M059J (cell line): ENCODE data around the gene MARCHF6. TPM values are rescaled to one million over a fixed set of nuclear protein-coding genes. Genes with fewer than 3 reads are reported as not detected.
"Not testable (repeated sequence)": the region's sequence is repeated elsewhere in the genome, so short reads cannot be mapped to it uniquely, and the experiment has no call there.

Experiments used
- DNase-seq: peaks from one replicate; pipeline ENCODE4 v3.0.0-alpha.2; 2012; ENCODE audit warnings: low read depth
- total RNA-seq: library from RNA; depleted of rRNA; stranded (reverse); fragments of >200 nt; shearing (Covaris generic); gene quantifications from 2 replicates; pipeline ENCODE4 v1.2.3, GENCODE V29; 2014

MARCHF6 gene
- total RNA-seq, 1 experiment from 2014 or later: 59.1 TPM

- no peak for DNase-seq
These were observed 29.7 kb upstream of the MARCHF6 start for GRCh38 chr5:10323588-10324488.

- no peak for DNase-seq
These were observed 28.8 kb upstream of the MARCHF6 start for GRCh38 chr5:10324518-10325370.

GRCh38 chr5:10328323-10328722 is 25.2 kb upstream of the MARCHF6 start:
- DNase-seq: peak; percentile 97

GRCh38 chr5:10329446-10329819 is 24.1 kb upstream of the MARCHF6 start:
- peak; percentile 71 for DNase-seq

DNA sequence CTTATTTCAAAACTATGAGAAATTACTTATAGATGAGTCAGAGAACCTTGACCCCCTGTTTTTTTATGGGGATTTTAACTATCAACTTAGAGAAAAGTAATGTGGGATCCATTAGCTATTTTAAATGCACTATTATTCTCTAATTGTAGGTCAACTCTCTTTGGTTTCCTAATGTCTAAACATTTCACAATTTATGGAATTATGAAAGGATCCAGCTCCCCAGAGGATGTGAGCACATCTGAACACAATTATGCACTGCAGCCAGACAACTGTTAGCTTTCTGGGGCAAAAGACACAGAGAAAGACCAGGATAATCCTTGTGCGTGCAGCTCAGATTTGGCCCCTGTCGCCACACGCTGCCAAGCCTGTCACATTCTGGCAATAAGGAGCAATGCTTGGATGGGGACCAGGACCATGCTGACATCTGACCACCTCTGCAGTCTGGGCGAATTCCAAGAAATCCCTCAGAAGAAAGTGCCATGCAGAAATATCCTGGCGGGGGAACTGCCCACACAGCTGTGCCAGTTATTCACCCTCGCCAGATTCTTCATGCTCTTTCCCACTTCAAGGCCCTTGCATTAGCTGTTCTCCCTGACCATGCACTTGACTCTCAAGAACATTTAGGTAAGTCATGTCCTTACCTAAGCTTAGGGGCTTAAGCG is 23.5 kb upstream of the MARCHF6 start:
- DNase-seq: peak; percentile 91

DNA sequence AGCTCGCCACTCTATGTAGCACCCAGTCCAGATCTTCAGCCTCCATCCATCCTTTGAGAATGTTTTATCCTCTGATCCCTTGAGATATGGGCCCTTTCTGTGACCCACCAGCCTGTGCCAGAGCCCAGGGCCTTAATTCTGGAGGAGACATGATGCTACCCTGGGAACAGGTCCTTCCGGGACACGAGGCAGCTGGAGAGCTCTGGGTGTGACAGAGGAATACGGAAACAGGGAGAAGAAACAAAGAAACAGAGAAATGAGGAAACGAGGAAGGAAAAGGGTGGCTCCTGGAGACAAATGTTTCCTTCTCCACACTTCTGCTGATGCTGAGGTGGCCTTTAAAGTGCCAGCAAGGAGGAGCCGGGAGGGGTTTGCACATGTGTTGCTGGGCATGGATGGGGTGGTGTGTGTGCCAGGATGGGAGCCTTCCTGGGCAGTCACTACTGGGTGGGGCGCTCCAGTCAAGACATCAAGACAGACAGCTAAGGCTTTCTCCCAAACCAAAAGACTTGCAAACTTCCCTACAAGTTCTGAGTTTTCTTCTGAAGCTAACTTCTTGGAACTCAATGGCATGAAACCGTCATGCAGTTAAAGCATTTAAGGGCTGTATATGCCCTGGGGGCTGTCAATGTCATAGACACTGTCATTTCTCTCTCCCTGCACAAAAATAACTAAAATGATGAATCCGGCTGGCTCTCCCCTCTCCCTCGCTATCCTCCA is 22.8 kb upstream of the MARCHF6 start:
- DNase-seq: no peak

DNA sequence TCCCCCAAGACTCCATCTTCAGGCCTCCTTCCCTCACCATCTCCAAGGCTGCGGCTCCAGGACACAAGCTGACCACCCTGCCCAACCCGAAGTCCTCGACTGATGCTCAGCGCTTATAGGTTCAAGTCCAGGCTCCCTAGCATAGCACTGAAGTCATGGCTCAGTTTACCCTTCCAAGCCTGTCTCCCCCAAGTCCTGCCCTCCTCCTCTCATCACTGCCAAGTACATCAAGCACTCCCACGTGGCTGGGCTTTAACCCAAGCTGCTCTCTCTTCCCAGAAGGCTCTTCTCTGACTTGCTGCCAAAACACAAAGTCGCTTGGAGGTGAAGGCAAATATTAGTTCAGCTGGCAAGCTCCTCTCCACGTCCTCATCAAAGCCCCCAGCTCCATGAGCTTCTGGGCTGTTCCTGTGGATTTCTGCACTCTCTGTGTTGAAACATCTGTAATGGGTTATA is 22.1 kb upstream of the MARCHF6 start:
- DNase-seq: peak; percentile 39

DNA sequence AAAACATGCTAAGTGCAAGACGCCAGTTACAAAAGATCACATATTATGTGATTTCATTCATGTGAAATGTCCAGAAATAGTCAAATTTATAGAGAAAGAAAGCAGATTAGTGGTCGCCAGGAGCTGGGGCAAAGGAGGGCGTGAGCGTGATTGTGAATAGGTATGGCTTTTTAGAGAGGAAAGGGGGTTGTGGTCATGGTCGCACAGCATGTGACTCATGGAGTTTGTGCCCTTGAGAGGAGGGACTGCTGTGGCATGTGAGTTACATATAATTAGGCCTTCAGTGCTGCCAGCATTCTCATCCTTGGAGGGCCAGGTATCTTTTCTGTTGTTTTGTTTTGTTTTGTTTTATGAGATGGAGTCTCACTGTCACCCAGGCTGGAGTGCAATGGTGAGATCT is 21.2 kb upstream of the MARCHF6 start:
- DNase-seq: no peak

DNA sequence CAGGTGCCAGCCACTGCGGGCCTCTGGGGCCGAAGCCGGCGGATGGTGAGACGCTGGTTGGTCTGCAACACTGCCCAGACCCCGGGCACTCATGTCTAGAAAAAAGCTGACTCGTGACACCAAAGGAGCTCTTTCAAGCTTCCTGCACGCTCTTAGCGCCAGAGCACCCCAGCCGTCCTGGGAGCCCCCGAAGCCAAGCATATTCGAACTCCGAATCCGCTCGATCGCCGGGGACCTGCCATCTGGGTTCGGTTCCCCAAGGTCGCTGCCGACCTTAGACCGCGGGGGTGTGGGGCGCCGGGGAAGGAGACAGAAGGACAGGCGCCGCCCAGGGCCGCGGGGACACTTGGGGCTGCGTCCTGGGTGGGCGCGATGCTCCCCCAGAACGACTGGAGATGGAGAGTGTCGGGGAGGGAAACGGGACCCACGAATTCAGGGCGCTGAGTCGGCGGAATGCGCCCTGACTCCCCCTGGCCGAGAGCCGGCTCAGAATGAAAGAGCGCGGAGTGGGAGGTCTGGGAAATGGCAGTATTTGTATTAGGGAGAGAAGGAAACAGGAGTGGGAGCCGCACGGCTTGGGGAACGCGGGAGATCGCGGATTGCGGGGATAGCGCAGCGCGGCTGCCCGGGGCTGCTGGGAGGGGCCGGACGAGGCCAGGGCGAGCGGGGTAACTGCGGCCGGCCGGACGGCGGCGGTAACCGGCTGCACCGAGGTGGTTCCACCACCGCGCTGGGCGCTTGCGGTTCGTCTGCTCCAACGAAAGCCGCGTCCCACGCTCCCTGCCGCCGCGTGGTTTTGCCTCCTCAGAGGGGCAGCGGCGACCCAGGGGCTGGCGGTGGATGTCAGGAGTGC is 20.1 kb upstream of the MARCHF6 start:
- DNase-seq: peak; percentile 41

DNA sequence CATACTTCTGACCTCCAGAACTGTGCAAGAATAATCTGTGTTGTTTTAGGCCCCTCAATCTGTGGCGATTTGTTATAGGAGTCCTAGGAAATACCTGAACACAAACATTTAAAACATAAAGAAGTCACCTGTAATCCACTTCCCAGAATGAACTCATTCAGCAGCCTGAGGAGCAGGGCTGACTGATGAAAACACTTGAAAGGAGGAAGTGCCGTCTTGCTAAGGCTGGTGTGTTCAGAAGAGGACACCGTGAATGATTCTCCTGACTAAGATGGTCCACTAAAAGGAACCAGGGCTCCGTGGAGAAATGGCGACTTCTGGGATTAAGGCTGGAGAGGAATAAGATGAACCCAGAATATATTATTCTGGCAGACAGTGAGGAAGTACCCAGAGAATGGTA is 18.7 kb upstream of the MARCHF6 start:
- no peak for DNase-seq

DNA sequence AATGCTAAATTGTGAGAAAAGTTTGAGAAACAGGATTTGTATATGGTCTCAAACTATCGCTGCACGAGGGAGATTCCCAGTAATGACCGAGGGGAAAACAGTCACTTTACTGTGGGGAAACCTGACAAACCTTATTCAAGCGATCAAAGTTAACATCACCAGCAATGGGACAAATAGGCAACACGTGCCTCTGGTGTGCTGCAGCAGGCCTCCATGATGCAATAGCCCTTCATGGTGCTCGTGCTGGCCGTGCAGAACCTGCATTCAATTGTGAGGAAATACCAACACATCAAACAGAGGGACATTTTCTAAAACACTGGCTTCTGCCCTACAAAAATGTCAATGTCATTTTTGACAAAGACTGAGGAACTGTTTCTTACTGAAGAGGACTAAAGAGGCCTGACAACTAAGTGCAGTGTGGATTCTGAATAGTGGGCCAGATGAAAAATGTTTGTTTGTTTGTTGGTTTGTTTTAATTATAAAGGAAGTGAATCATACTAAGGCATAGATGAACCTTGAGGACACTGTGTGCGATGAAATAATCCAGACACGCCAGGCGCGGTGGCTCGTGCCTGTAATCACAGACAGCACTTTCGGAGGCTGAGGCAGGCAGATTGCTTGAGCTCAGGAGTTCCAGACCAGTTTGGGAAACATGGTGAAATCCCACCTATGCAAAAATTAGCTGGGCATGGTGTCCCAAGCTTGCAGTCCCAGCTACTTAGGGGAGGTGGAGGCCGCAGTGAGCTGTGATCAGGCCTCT is 17.6 kb upstream of the MARCHF6 start:
- no peak for DNase-seq

- DNase-seq: no peak
These were observed 16.4 kb upstream of the MARCHF6 start for GRCh38 chr5:10337107-10337506.

GRCh38 chr5:10337986-10338385 is 15.5 kb upstream of the MARCHF6 start:
- DNase-seq: no peak

- DNase-seq: no peak
These were observed 14.8 kb upstream of the MARCHF6 start for GRCh38 chr5:10338686-10339057.

GRCh38 chr5:10339058-10339811 is 14.3 kb upstream of the MARCHF6 start:
- DNase-seq: no peak

- DNase-seq: no peak
These were observed 13.5 kb upstream of the MARCHF6 start for GRCh38 chr5:10339958-10340357.

DNA sequence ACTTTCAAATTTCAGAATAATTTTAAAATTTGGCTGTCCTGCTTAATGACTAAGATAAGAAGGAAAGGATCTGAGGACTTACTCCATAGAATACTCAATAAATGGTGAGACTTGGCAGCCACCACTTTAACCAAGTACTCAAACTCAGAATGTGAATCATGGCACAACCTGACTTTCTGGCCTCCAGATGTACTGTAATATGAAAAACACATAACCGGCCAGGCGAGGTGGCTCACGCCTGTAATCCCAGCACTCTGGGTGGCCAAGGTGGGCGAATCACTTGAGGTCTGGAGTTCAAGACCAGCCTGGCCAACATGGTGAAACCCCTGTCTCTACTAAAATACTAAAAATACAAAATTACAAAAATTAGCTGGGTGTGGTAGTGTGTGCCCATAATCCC is 10.0 kb upstream of the MARCHF6 start:
- no peak for DNase-seq

- not testable (repeated sequence) for DNase-seq
These were observed 8.9 kb upstream of the MARCHF6 start for GRCh38 chr5:10344461-10345106.

DNA sequence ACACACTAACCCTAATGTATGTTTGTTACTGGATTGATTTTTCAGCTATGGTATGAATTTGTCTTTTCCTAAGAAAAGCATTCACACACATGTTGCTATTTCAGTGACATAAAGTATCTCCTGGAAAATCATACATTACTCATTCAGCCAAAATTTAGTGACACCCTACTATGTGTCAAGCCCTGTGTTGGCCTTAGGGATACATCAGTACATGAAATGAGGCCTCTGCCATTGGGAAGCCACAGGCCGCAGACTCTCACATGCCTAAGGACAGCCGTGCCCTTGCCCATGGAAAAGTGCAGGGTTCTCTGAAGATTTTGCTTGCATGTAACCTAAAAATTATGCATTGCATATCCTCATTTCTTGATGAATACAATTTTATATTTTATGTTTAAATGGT is 5.2 kb upstream of the MARCHF6 start:
- DNase-seq: no peak
